NT2/D1 (cell line): Measurements from ENCODE around the gene GPC6.

Source experiments
- DNase-seq: peaks from one replicate; pipeline ENCODE4 v3.0.0-alpha.2; 2011; ENCODE audit warnings: low read depth, low spot score
- H3K27me3 ChIP-seq: 2 replicates; pipeline ENCODE4 v1.6.0; 2011; ENCODE audit warnings: mild to moderate bottlenecking; ENCODE audit not compliant: insufficient read length, insufficient read depth
- H3K36me3 ChIP-seq: 2 replicates; pipeline ENCODE4 v1.6.1; 2011; ENCODE audit warnings: mild to moderate bottlenecking, low read length, mixed read lengths; ENCODE audit not compliant: insufficient read depth, insufficient read length
- H3K4me1 ChIP-seq: 2 replicates; pipeline ENCODE4 v1.5.1; 2011; ENCODE audit not compliant: insufficient read depth, insufficient read length
- H3K4me3 ChIP-seq: 2 replicates; pipeline ENCODE4 v1.5.1; 2011; ENCODE audit warnings: low read depth; ENCODE audit not compliant: insufficient read length
- H3K9ac ChIP-seq: 2 replicates; pipeline ENCODE4 v1.6.0; 2011; ENCODE audit warnings: low read depth; ENCODE audit not compliant: insufficient read length
- H3K9me3 ChIP-seq: 2 replicates; pipeline ENCODE4 v1.5.1; 2011; ENCODE audit warnings: mild to moderate bottlenecking, low read length; ENCODE audit not compliant: insufficient read depth
- SUZ12 ChIP-seq: IDR thresholded peaks from 2 replicates; pipeline ENCODE4 v1.6.1; 2011; ENCODE audit not compliant: insufficient read length, insufficient read depth; ENCODE audit errors: extremely low read depth
- YY1 ChIP-seq: IDR thresholded peaks from 2 replicates; pipeline ENCODE4 v1.6.1; 2011; ENCODE audit not compliant: insufficient read length, insufficient read depth
- ZNF274 ChIP-seq: IDR thresholded peaks from 2 replicates; pipeline ENCODE4 v1.6.1; 2011; ENCODE audit warnings: mild to moderate bottlenecking, low read depth, low read length

GPC6 gene

GRCh38 chr13:93670866-93671265, 444.3 kb downstream of the GPC6 start:
- H3K27me3 ChIP-seq = no peaks in the 10 kb centered on the region
- no peaks in the 10 kb centered on the region for H3K9me3 ChIP-seq
- H3K4me1 ChIP-seq = no peaks in the 10 kb centered on the region
- no peak for TF ChIP-seq YY1
- no peak for TF ChIP-seq SUZ12
- TF ChIP-seq ZNF274 = no peak
- no peak overlapping the region for H3K9ac ChIP-seq
- H3K36me3 ChIP-seq = no peaks in the 10 kb centered on the region
- DNase-seq = no peak
- H3K4me3 ChIP-seq = no peak overlapping the region

- TF ChIP-seq ZNF274 (no peak), SUZ12 (no peak), YY1 (no peak)
- H3K4me1 ChIP-seq = no peaks in the 10 kb centered on the region
- H3K9me3 ChIP-seq = no peaks in the 10 kb centered on the region
- no peaks in the 10 kb centered on the region for H3K27me3 ChIP-seq
- no peaks in the 10 kb centered on the region for H3K36me3 ChIP-seq
- no peak overlapping the region for H3K9ac ChIP-seq
- no peak for DNase-seq
- H3K4me3 ChIP-seq = no peak overlapping the region
Measured at GRCh38 chr13:93672996-93673395, 446.4 kb downstream of the GPC6 start.

DNA sequence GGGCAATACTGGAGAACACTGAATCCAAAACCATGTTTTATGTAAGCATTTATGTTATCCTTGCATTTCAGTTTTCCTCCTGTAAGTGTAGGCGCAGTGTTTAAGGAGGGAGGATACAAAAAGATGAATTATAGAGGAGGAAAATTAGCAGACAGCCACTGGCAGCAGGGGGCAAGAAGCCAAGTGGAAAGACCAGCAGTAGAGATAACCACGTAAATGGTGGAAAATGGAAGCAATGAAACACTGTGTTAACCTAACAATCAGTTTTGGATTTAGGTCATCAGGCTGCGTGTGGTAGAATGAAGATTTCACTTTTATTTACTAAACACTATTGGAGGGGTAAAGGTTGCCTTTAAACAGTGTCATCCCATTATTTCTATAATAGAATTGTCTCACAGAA, 447.3 kb downstream of the GPC6 start:
- Histone ChIP-seq H3K27me3 (no peaks in the 10 kb centered on the region), H3K36me3 (no peaks in the 10 kb centered on the region), H3K9me3 (no peaks in the 10 kb centered on the region), H3K4me3 (no peak overlapping the region), H3K9ac (no peak overlapping the region), H3K4me1 (no peaks in the 10 kb centered on the region)
- no peak for DNase-seq
- no peak for TF ChIP-seq ZNF274
- no peak for TF ChIP-seq SUZ12
- TF ChIP-seq YY1 = no peak

DNA sequence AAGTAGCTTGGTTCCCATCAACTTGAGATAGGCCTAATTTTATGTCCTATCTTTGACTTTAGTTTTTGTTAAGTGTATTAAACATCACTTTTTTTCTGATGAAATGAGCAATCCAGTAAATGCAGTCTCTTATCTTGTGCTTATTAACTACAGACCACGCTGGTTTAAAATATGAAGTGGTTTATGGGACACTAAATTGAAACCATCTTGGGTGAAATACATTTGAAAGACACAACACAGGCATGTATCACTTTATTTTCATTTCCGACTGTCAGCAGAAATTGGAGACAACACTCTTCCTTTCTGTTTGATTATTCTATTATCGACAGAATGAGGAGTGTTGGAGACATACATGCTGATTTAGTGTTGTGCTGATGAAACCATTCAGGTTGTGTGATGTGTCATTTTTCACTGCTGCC, 447.7 kb downstream of the GPC6 start:
- H3K36me3 ChIP-seq = no peaks in the 10 kb centered on the region
- H3K9ac ChIP-seq = no peak overlapping the region
- no peak for DNase-seq
- H3K4me3 ChIP-seq = no peak overlapping the region
- no peaks in the 10 kb centered on the region for H3K9me3 ChIP-seq
- TF ChIP-seq SUZ12 = no peak
- TF ChIP-seq YY1 = no peak
- no peak for TF ChIP-seq ZNF274
- no peaks in the 10 kb centered on the region for H3K4me1 ChIP-seq
- no peaks in the 10 kb centered on the region for H3K27me3 ChIP-seq

DNA sequence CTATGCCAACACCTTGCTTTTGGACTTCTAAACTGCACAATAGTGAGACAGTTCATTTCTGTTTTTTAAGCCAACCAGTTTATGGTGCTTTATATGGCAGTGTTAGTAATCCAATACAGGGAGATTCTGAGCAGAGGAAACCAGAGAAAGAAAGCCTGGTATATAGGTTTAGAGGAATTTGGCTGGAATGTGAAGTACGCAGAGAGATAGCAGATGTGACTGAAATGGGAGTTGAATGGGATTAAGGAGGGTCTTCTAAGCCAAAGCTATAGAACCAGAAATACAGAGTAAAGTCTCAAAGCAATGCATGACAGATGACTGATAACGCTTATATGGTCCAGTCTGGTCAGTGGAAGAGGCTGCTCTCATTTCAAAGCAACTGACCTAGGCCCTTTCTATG, 453.7 kb downstream of the GPC6 start:
- no peaks in the 10 kb centered on the region for H3K4me1 ChIP-seq
- no peak for TF ChIP-seq YY1
- TF ChIP-seq SUZ12 = no peak
- TF ChIP-seq ZNF274 = no peak
- no peaks in the 10 kb centered on the region for H3K27me3 ChIP-seq
- no peak overlapping the region for H3K4me3 ChIP-seq
- no peaks in the 10 kb centered on the region for H3K9me3 ChIP-seq
- no peaks in the 10 kb centered on the region for H3K36me3 ChIP-seq
- no peak overlapping the region for H3K9ac ChIP-seq
- DNase-seq = no peak

DNA sequence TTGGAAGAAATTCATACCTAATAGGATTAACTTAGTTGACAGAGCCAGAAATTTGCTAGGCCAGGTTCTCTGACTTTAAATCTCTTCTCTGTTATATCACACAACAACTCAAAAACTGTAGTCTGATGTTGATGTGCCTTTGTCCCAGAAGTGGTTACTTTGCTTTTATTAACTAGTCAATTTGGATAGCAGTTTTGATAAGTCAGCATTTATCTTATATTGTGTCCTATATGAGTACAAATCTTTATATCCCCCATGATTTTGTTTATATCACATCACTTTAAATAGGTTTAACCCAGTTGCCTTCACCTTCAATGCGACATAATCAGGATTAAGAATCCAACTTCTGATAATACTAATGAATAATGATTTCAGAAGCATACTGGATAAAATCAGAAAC, 459.3 kb downstream of the GPC6 start:
- no peaks in the 10 kb centered on the region for H3K9me3 ChIP-seq
- no peaks in the 10 kb centered on the region for H3K27me3 ChIP-seq
- no peak for DNase-seq
- TF ChIP-seq YY1 (no peak), SUZ12 (no peak), ZNF274 (no peak)
- no peak overlapping the region for H3K9ac ChIP-seq
- H3K4me1 ChIP-seq = no peaks in the 10 kb centered on the region
- H3K36me3 ChIP-seq = no peaks in the 10 kb centered on the region
- H3K4me3 ChIP-seq = no peak overlapping the region

- Histone ChIP-seq H3K4me1 (no peaks in the 10 kb centered on the region), H3K4me3 (no peak overlapping the region), H3K9ac (no peak overlapping the region), H3K27me3 (no peaks in the 10 kb centered on the region), H3K9me3 (no peaks in the 10 kb centered on the region), H3K36me3 (no peaks in the 10 kb centered on the region)
- TF ChIP-seq SUZ12 (no peak), YY1 (no peak), ZNF274 (no peak)
- no peak for DNase-seq
Measured at GRCh38 chr13:93686399-93686798, 459.8 kb downstream of the GPC6 start.

DNA sequence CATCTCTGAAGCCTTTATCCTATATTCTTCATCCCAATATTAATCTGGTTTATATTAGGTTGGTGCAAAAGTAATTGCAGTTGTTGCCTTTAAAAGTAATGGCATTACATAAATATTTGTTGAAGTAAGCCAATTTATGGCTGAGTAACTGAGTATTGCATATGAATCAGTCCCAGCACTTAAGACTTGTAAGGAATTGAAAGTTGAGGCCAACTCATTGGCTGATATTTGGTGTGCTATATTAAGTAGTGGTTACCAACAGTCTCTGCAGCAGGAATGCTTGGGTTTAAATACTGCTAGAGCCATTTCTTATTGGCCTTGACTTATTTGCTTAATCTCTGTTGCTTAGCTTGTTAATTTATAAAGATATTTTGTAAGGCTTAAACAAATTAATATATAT, 460.7 kb downstream of the GPC6 start:
- no peak overlapping the region for H3K9ac ChIP-seq
- no peaks in the 10 kb centered on the region for H3K27me3 ChIP-seq
- DNase-seq = no peak
- no peaks in the 10 kb centered on the region for H3K36me3 ChIP-seq
- no peaks in the 10 kb centered on the region for H3K9me3 ChIP-seq
- H3K4me1 ChIP-seq = no peaks in the 10 kb centered on the region
- no peak for TF ChIP-seq ZNF274
- TF ChIP-seq SUZ12 = no peak
- no peak for TF ChIP-seq YY1
- H3K4me3 ChIP-seq = no peak overlapping the region
